GM18867 (cell line): ENCODE measurements around the gene SCNN1A.
A peak's percentile ranks its signal among the peaks of the same experiment; 100 is the strongest.

Experiments
- ATAC-seq: cut with Tn5 transposase; IDR thresholded peaks from one replicate; pipeline ENCODE4 v1.9.1; 2021; ENCODE audit warnings: mild to moderate bottlenecking, moderate library complexity; ENCODE audit not compliant: unreplicated experiment

Gene SCNN1A

GRCh38 chr12:6369916-6370575 lies 5.3 kb downstream of the SCNN1A start:
- no peak for ATAC-seq

- no peak for ATAC-seq
These were observed 6.3 kb downstream of the SCNN1A start for GRCh38 chr12:6368906-6369525.

GRCh38 chr12:6367969-6368892 lies 7.1 kb downstream of the SCNN1A start:
- ATAC-seq: no peak

GRCh38 chr12:6367065-6367968 lies 8.0 kb downstream of the SCNN1A start:
- ATAC-seq: no peak

GRCh38 chr12:6364044-6364374 lies 11.4 kb downstream of the SCNN1A start:
- no peak for ATAC-seq

- no peak for ATAC-seq
These were observed 11.9 kb downstream of the SCNN1A start for GRCh38 chr12:6363330-6364043.

GRCh38 chr12:6363010-6363329 lies 12.4 kb downstream of the SCNN1A start:
- no peak for ATAC-seq

- no peak for ATAC-seq
These were observed 13.0 kb downstream of the SCNN1A start for GRCh38 chr12:6362403-6362802.

- ATAC-seq: no peak
These were observed 13.5 kb downstream of the SCNN1A start for GRCh38 chr12:6361834-6362233.

GRCh38 chr12:6360578-6361490 lies 14.5 kb downstream of the SCNN1A start:
- no peak for ATAC-seq

GRCh38 chr12:6360080-6360571 lies 15.2 kb downstream of the SCNN1A start:
- no peak for ATAC-seq

GRCh38 chr12:6358881-6359280 lies 16.5 kb downstream of the SCNN1A start:
- no peak for ATAC-seq

- ATAC-seq: no peak
These were observed 19.0 kb downstream of the SCNN1A start for GRCh38 chr12:6356374-6356820.

- peak; percentile 41 for ATAC-seq
These were observed 19.6 kb downstream of the SCNN1A start for GRCh38 chr12:6355491-6356373.

- no peak for ATAC-seq
These were observed 20.6 kb downstream of the SCNN1A start for GRCh38 chr12:6354495-6355393.

GRCh38 chr12:6352193-6353173 lies 22.9 kb downstream of the SCNN1A start:
- no peak for ATAC-seq
